Type B pancreatic cell (in vitro differentiated cells): ENCODE results near the gene MTFMT. TPM values are rescaled to one million over a fixed set of nuclear protein-coding genes. Genes with fewer than 3 reads are reported as not detected.

Experiments
- DNase-seq: peaks from one replicate; pipeline ENCODE4 v3.0.0; 2021; ENCODE audit warnings: mixed read lengths; ENCODE audit not compliant: unreplicated experiment; ENCODE audit errors: extremely low spot score
- H3K27ac Mint-ChIP-seq: 2 replicates; pipeline ENCODE4 v1.8.0; 2021; ENCODE audit warnings: mild to moderate bottlenecking, mixed read lengths
- H3K27me3 Mint-ChIP-seq: 2 replicates; pipeline ENCODE4 v1.8.0; 2021; ENCODE audit warnings: mixed read lengths
- H3K36me3 Mint-ChIP-seq: 2 replicates; pipeline ENCODE4 v1.8.0; 2021; ENCODE audit warnings: mixed read lengths
- H3K4me1 Mint-ChIP-seq: one replicate; pipeline ENCODE4 v1.8.0; 2021; ENCODE audit warnings: mixed read lengths; ENCODE audit not compliant: unreplicated experiment
- H3K4me3 Mint-ChIP-seq: 2 replicates; pipeline ENCODE4 v1.8.0; 2021; ENCODE audit warnings: mild to moderate bottlenecking, mixed read lengths
- H3K9me3 Mint-ChIP-seq: 2 replicates; pipeline ENCODE4 v1.8.0; 2021; ENCODE audit warnings: mixed read lengths
- total RNA-seq: library from RNA; stranded (reverse); gene quantifications from 2 replicates; pipeline ENCODE4 v1.2.1, GENCODE V29; 2021; ENCODE audit warnings: low replicate concordance
- TF ChIP-seq, protein P1 (sequence below): fragments of 200-600 bp; sonication (generic); conservative IDR thresholded peaks from 2 replicates; pipeline ENCODE4 v1.5.0; 2021; ENCODE audit warnings: antibody characterized with exemption, mild to moderate bottlenecking

MTFMT gene
- total RNA-seq, 1 donor from 2014 or later: 19.5 TPM

DNA sequence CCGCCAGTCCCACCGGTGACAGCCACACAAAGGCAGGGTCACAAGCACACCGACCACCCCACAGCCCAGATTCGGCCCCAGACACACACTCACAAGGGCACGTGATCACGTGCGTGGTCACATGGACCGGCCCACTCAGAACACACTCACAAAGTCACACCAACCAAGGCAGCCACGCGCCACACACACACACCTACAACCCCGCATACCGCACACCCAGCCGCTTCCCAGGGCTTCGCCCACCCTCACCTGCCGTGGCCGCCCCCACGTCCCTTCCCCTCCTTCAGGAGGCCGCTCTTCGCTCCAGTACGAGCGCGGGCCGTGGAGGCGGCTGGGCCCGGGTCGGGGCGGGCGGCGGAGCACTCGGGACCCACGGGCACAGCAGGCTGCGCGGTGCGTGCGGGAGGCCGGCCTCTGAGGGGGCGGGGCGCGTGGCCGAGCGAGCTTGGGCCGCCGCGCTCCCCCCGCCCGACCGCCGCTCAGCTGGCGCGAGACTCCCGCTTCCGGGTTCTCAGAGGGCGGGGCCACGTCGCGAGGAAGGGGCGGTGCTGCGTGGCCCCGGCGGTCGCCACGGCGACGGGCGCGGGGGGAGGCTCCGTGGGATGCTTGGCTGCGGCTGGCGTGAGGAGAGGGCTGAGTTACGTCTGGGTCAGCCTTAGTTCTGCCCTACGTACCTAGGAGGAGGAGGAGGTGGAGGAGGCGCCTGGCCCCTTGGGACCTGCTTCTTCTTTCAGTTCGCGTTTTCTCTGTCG lies 39.8 kb downstream of the MTFMT start, which contains the start of gene SPG21:
TSS of gene SPG21 (minus strand) at position 499 of the 752 bp plus-strand sequence. CDS start 6,345 bp downstream, outside the sequence.
- TF ChIP-seq, protein P1, sequence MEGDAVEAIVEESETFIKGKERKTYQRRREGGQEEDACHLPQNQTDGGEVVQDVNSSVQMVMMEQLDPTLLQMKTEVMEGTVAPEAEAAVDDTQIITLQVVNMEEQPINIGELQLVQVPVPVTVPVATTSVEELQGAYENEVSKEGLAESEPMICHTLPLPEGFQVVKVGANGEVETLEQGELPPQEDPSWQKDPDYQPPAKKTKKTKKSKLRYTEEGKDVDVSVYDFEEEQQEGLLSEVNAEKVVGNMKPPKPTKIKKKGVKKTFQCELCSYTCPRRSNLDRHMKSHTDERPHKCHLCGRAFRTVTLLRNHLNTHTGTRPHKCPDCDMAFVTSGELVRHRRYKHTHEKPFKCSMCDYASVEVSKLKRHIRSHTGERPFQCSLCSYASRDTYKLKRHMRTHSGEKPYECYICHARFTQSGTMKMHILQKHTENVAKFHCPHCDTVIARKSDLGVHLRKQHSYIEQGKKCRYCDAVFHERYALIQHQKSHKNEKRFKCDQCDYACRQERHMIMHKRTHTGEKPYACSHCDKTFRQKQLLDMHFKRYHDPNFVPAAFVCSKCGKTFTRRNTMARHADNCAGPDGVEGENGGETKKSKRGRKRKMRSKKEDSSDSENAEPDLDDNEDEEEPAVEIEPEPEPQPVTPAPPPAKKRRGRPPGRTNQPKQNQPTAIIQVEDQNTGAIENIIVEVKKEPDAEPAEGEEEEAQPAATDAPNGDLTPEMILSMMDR: no peak
- no peaks in the 10 kb centered on the region for H3K9me3 Mint-ChIP-seq
- H3K4me3 Mint-ChIP-seq: peak within 1 kb of the TSS; percentile 100
- peak within 1 kb of the TSS; percentile 97 for H3K27ac Mint-ChIP-seq
- peaks cover 35% of the 10 kb centered on the region for H3K4me1 Mint-ChIP-seq
- peak; percentile 96 for DNase-seq
- no peaks in the 10 kb centered on the region for H3K27me3 Mint-ChIP-seq
- peaks cover 4% of the 10 kb centered on the region for H3K36me3 Mint-ChIP-seq

DNA sequence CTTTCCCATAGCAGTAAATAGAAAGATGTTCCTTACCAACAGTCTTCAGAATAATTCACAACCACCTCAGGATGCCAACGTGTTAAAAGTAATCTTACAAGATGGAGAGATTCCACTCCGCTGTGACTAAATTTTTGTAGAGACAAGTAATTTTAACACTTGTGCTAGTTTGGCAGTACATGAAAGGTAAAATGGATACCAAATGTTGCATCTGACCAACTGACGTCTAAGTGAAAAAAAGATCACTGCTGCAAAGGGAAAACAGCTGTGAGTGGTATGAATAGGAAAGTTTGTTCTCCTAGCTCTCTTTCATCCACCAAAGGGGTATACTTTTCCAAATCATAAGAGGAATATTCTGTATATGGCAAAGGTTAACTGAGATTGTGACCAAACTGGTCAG lies 42.3 kb downstream of the MTFMT start:
- Mint-ChIP-seq H3K27me3 (no peaks in the 10 kb centered on the region), H3K9me3 (no peaks in the 10 kb centered on the region), H3K4me3 (peak overlapping the region; percentile 68), H3K36me3 (peaks cover 8% of the 10 kb centered on the region), H3K4me1 (peaks cover 40% of the 10 kb centered on the region), H3K27ac (peak overlapping the region; percentile 33)
- no peak for DNase-seq
- TF ChIP-seq, protein P1: no peak

DNA sequence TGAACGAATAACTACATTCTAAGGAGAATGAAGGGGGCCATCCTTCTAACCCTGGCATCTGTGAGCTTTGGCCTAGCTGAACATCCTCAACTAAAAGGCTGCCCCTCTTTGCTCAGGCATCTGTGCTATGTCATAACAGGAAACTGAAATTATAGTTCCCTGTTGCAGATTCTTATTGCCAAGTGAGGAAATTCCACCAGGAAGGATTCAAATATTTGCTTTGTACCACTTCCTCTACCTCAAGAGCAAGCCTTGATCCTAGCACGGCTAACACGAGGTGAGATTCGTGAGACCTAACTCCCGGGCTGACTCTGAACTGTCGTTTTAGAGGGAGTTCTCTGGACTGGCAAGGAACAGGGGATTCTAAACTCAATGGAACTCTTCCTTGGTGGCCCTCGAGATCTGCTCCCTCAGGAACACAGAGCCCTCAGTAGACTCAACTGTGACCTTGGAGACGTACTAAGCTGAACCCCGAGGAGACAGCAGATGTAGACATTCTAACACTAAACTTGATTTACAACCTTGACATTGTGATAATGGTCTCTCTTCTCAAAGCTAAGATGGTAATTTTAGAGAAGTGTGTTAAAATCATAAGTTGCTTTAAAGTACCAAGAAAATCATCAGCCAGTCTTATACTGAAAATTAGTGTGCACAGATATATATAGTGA lies 43.9 kb downstream of the MTFMT start:
- H3K4me3 Mint-ChIP-seq: peak overlapping the region; percentile 3
- DNase-seq: no peak
- H3K36me3 Mint-ChIP-seq: peaks cover 11% of the 10 kb centered on the region
- H3K27ac Mint-ChIP-seq: peak overlapping the region; percentile 63
- no peaks in the 10 kb centered on the region for H3K9me3 Mint-ChIP-seq
- no peaks in the 10 kb centered on the region for H3K27me3 Mint-ChIP-seq
- peaks cover 36% of the 10 kb centered on the region for H3K4me1 Mint-ChIP-seq
- TF ChIP-seq, protein P1: no peak

DNA sequence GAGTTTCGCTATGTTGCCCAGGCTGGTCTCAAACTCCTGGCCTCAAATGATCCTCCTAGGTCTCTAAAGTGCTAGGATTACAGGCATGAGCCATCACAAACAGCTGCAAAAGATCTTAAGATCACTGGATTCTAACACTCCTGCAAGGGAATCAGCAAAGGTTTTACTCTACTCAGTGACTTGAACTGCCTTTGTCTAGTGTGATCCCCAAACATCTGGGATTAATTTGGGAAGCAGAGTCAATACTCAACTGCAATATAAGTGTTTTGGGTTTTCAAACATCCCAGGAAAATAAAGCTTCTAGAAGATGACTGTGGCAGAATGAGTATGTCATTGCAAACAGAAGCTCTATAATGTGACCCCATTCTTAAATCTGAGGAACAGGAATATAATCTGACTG lies 47.0 kb downstream of the MTFMT start:
- Mint-ChIP-seq H3K4me1 (peaks cover 38% of the 10 kb centered on the region), H3K4me3 (no peak overlapping the region), H3K27ac (peak overlapping the region; percentile 53)

DNA sequence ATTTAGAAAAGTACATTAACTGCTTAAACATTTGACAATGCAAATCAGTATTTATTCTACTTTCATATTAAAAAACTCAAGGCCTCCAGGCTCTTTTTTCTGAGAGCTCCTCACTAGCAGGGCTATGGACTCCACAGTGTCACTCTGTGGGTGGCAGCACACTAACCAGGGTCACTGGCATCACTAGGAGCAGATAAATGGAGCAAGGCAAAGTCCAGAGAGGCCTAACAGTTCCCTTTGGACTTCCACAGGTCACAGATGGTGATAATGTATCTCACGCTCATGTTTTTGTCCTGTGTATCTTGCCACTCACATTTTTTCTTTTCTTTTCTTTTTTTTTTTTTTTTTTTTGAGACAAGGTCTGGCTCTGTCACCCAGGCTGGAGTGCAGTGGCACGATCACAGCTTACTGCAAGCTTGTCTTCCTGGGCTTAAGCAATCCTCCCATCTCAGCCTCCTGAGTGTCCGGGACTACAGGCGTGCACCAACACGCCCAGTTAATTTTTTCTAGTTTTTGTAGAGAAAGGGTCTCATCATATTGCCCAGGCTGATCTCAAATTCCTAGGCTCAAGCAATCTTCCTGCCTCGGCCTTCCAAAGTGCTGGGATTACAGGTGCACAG lies 47.5 kb downstream of the MTFMT start:
- no peaks in the 10 kb centered on the region for H3K9me3 Mint-ChIP-seq
- H3K4me1 Mint-ChIP-seq: peaks cover 35% of the 10 kb centered on the region
- H3K36me3 Mint-ChIP-seq: peaks cover 23% of the 10 kb centered on the region
- TF ChIP-seq, protein P1: no peak
- no peak overlapping the region for H3K4me3 Mint-ChIP-seq
- H3K27ac Mint-ChIP-seq: peak overlapping the region; percentile 53
- H3K27me3 Mint-ChIP-seq: no peaks in the 10 kb centered on the region
- DNase-seq: no peak

More for the DNA sequence above, 47.0 kb downstream of the MTFMT start:
- TF ChIP-seq, protein P1: no peak
- no peak for DNase-seq
- peaks cover 24% of the 10 kb centered on the region for H3K36me3 Mint-ChIP-seq
- no peaks in the 10 kb centered on the region for H3K27me3 Mint-ChIP-seq
- H3K9me3 Mint-ChIP-seq: no peaks in the 10 kb centered on the region
